ENCODE results near the gene GCSH. TPM values are rescaled to one million over a fixed set of nuclear protein-coding genes. Genes with fewer than 3 reads are reported as not detected.
A peak's percentile ranks its signal among the peaks of the same experiment; 100 is the strongest.

GCSH gene
- total RNA-seq, 3 donors from 2014 or later = 14.2 to 18.3 (median 18.0) TPM

GRCh38 chr16:81080233-81080632, 16.0 kb downstream of the GCSH start:
- Histone ChIP-seq H3K4me1 (ENCODE audit: low read depth) (peaks cover 8% of the 10 kb centered on the region), H3K4me3 (no peak overlapping the region), H3K9me3 (no peaks in the 10 kb centered on the region), H3K36me3 (ENCODE audit: low read depth) (no peaks in the 10 kb centered on the region)
- TF ChIP-seq CTCF (IDR thresholded peaks at IDR 0.05) = no peak
- DNase-seq = no peak
- intact Hi-C loops (cut with DNase I, micrococcal nuclease) = no loop called here
- no peak for ATAC-seq

GRCh38 chr16:81077076-81077940, 18.9 kb downstream of the GCSH start, which contains the start of gene C16orf46:
TSS of gene C16orf46 (minus strand) at chr16:81077238. CDS start at chr16:81063955, 13,283 bp downstream.
- peak; percentile 98 for ATAC-seq
- H3K9me3 ChIP-seq = no peaks in the 10 kb centered on the region
- DNase-seq = peak; percentile 99
- TF ChIP-seq CTCF (IDR thresholded peaks at IDR 0.05) = no peak
- intact Hi-C loops (cut with DNase I, micrococcal nuclease) = no loop called here
- H3K36me3 ChIP-seq (ENCODE audit: low read depth) = no peaks in the 10 kb centered on the region
- peak within 1 kb of the TSS; percentile 70 for H3K4me3 ChIP-seq
- peaks cover 8% of the 10 kb centered on the region for H3K4me1 ChIP-seq (ENCODE audit: low read depth)

- Histone ChIP-seq H3K4me1 (ENCODE audit: low read depth) (peaks cover 8% of the 10 kb centered on the region), H3K9me3 (no peaks in the 10 kb centered on the region), H3K4me3 (peak overlapping the region; percentile 70), H3K36me3 (ENCODE audit: low read depth) (no peaks in the 10 kb centered on the region)
- intact Hi-C loops (cut with DNase I, micrococcal nuclease) = no loop called here
- no peak for TF ChIP-seq CTCF (IDR thresholded peaks at IDR 0.05)
- peak; percentile 93 for ATAC-seq
- DNase-seq = peak; percentile 90 to 96 (median 92)
These were observed 19.6 kb downstream of the GCSH start for GRCh38 chr16:81076566-81077075.

- intact Hi-C loops (cut with DNase I, micrococcal nuclease) = no loop called here
- TF ChIP-seq CTCF (IDR thresholded peaks at IDR 0.05) = no peak
These were observed 22.4 kb downstream of the GCSH start for GRCh38 chr16:81073560-81074330.

GRCh38 chr16:81071805-81072204, 24.4 kb downstream of the GCSH start:
- Histone ChIP-seq H3K9me3 (no peaks in the 10 kb centered on the region), H3K36me3 (ENCODE audit: low read depth) (no peaks in the 10 kb centered on the region), H3K4me1 (ENCODE audit: low read depth) (peaks cover 5% of the 10 kb centered on the region), H3K4me3 (no peak overlapping the region)
- ATAC-seq (no peak), DNase-seq (no peak)
- intact Hi-C loops (cut with DNase I, micrococcal nuclease) = no loop called here
- no peak for TF ChIP-seq CTCF (IDR thresholded peaks at IDR 0.05)

More at GRCh38 chr16:81073560-81074330, 22.4 kb downstream of the GCSH start:
- Histone ChIP-seq H3K4me3 (no peak overlapping the region), H3K4me1 (ENCODE audit: low read depth) (peaks cover 8% of the 10 kb centered on the region), H3K36me3 (ENCODE audit: low read depth) (no peaks in the 10 kb centered on the region), H3K9me3 (no peaks in the 10 kb centered on the region)
- DNase-seq (no peak), ATAC-seq (no peak)
